H4 (cell line): ENCODE data around the gene PCP4. TPM values are rescaled to one million over a fixed set of nuclear protein-coding genes. Genes with fewer than 3 reads are reported as not detected.

ENCODE experiments used
- DNase-seq: peaks from one replicate; pipeline ENCODE4 v3.0.0-alpha.2; 2015; ENCODE audit warnings: low spot score
- total RNA-seq: library from RNA; depleted of rRNA; stranded (reverse); fragments of >200 nt; shearing (Covaris generic); gene quantifications from 2 replicates; pipeline ENCODE4 v1.2.3, GENCODE V29; 2014

Gene PCP4
- total RNA-seq, 1 experiment from 2014 or later = not detected

DNA sequence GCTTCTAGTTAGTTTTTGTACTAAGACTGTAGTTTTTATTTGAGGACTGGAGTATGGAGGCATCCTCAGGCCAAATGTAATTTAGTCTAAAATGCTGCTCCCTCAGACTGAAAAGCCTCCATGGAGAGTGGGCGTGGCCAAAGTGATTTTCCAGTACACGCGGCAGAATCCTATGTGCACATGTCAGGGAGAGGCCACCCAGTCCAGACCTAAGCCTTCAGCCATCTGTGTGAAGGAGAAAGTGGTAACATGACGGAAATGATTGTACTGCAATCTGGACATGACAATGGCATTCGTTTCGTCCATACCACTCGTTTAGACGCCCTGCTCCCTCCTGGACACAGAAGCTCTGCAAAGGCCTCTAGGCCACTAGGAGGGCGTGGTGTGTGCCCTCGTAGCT, 56.2 kb downstream of the PCP4 start:
- DNase-seq = no peak

DNA sequence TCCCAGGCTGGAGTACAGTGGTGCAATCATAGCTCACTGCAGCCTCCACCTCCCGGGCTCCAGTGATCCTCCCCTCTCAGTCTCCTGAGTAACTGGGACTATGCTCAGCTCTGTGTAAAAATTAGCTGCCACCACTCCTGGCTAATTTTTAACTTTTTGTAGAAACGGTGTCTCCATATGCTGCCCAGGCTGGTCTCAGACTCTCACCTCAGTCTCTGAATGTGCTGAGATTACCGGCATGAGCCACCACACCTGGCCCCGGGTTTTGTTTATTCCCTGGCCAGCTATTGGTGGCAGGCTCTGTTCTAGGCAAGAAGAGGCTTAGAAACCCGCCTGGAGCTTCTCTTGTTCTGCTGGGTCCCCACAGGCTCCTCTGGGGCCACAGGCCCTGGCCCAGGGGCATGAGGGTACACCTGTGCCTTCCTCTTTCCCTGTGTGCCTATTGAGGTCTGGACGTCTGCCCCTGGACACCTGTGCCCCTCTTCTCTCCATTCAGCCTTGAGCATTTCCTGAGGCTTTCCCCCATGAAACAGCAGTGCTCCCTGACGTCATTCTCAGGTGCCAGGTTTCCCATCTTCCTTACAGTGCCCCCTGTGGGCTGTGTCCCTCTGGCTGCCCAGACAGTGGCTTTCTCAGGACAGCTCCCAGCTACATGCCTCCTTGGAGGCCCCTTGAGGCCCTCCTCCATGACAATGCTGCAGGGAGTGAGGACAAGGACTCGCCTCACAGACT, 57.5 kb downstream of the PCP4 start:
- DNase-seq = no peak

DNA sequence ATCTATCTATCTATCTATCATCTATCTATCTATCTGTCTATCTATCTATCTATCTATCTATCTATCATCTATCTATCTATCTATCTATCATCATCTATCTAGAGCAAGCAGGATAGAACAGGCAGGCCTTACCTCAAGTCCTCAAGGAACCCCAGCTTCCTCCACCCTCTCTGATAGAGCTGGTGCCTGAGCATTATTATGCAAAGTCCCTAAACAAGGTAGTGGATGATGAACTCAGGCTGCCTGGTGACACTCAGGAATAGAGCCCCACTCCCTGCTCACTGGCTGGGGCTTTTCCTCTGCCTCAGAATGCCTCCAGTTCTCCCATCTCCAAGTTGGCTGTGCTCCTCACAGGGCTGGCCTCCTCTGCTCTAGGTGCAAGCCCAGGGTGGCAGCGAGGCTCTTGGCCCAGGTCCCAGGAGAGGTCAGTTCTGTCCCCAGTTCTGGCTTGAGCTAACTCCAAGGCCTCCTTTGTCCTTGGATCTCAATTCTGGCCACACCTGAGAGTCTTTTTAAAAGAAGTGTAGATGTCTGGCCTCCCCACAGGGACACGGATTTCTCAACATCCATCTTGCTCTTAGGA, 60.2 kb downstream of the PCP4 start:
- DNase-seq = no peak

DNA sequence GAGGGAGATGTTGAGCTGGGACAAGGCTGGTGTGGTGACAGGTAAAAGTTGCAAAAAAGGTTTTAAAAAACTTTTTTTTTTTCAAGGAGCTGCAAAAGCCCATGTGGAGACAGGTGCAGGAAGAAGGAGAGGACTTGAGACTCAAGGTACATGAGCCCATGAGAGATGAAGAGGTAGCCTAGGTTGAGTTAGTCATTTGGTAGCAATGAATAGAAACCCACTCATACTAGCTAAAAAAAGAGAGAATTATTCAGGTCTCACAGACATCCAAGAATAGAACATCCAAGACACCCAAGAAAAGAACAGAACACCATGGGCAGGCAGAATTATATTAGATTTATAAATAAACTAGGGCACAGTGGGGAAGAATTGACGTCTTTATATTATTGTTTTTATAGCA, 65.1 kb downstream of the PCP4 start:
- no peak for DNase-seq

DNA sequence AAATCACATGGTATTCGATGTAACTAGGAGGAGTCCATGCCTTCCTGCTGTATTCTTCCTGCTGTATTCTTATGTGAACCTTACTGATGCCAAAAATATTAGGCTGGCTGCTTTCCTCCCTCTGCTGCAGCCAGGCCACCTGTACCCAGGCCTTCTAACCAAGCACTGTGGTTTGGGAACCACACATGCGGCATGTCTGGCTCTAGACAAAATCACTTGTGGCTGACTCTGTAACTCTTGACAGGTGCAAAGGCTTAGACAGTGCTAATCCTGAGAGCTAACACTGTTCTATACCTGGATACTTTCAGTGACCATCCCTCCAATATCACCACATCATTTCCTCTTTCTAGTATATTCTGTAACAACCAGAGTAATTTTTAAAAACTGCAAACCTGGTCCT, 67.7 kb downstream of the PCP4 start:
- DNase-seq = no peak

DNA sequence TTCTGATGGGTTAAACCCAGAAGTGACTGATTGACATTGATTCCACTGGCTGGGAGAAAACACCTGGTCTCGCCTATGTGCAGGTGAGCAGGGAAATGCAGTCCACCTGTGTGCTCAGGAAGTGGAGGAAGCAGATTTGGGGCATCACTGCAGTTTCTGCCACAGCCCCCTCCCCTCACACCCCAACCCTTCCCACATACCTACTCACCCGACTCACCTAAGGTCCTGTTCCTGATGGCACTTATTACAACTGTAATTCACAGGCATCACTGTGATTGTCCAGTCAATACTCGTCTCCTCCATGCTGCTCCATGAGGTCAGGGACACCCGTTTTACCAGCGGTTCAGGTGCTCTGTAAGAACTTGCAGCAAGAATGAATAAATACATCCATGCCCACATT, 68.5 kb downstream of the PCP4 start:
- no peak for DNase-seq

DNA sequence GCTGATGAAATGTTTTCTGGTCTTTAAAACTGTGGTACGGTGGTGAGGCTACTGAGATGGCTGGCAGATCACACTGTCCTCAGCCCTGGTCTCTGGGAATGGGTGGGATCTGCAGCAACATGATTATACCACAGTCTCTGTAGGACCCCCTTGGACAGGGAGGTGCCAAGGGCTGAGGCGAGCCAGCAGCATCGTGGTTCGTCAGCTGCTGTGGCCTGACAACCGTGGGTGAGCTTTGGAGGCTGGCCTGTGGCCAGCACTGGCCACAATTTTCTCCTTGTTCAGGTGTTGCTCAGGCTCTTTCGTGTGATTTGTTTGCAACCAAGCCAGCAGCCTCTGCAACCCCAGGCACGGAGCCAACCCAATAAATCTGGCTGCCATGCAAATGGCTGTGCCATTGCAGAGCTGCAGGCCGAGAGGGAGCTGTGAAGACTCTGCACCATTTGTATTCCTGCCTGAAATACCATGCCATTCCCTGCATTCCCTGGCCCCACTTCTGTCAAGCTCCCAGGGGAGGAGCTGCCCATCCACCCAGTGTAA, 70.9 kb downstream of the PCP4 start:
- DNase-seq = no peak

DNA sequence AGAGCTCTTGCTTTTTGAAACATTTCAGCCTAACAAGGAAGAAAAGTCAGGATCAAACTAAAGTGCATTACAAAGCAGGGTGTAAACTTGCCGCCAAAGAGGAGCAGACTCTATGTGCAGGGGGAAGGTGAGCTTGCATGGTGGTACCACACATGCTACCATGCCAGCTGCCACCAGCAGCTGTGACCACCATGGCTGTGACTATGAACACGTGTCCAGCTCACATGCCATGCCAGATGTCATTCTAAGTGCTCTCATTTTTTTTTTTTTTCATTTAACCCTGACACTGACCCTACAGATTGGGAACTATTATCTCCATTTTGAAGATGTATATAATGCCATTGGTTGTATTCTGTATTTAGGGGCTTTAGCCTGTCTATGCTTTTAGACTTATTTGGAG, 79.0 kb downstream of the PCP4 start:
- no peak for DNase-seq

DNA sequence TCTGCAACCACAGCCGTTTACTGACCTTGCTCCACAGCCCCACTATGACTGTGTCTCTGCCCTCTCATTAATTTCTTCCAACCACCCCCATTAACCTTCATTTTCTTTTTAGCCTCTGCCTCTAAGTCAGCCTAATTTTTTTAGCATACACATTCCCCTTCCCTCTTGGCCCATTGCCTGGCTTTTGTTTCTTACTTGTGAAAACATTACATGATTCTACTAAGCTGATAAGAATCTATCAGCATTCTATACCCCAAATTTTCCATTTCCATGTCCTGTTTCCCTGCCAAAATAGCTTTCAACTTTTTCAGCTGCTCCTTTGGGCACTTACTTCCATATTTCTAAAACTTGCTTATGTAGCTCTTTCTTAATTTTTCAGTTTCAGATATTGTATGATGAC, 79.8 kb downstream of the PCP4 start:
- no peak for DNase-seq

DNA sequence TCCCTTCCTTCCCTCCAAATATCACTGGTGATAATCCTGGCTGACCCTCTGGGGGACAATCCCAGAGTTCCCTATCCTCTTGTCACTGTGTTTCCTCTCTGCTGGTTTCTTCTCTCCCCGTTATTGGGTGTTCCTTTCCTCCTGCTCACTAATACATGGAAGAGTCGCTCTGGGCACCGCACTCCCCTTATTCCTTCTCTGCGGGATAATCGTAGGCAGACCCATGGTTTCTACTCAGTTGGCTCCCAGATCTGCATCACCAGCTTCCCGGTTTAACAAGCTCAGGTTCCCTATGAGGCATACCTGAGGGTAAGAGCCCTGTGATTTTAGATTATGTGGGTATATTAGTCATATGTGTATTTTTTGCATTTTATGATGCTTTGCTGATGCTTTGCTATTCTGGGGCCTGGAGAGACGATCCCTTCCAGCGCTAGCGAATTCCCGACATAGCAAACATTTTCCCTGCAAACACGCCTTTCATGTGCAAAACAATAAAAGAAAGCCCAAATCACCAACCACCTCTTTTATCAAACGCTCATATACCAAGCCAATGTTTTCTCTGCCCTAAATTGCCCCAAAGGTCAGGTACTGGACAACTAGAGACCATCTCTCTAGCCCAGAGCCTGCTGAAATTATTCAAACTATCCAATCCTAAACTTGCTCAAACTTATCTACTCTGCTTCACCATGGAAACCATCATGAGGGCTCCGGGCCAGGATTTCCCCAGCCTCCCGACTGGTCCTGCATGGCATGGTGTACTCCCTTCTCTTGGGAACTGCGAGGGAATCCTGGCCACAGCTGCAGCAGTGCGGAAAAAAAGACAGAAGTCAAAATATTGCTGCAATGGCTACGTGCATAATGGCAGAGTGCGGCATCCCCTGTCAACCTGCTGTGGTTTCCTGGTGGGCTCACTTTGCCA, 84.2 kb downstream of the PCP4 start:
- DNase-seq = no peak

DNA sequence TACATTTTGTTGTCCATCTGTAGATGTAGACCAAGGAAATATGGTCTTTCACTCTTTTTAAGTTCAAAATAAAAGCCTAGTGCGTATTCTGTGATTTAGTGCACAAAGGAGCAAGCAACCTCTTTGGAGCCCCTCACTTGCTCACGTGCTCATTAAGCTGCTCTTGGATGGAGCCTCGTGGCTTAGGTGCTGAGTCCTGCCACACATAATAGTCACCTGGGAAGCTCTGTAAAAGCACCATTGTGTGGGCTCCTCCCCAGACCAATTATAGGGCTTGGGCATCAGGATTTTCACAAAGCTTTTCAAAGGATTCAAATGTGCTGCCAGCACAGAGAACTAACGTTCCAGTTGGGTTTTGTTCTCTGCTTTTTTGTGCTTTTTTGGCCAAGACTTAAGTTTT, 85.0 kb downstream of the PCP4 start:
- no peak for DNase-seq

DNA sequence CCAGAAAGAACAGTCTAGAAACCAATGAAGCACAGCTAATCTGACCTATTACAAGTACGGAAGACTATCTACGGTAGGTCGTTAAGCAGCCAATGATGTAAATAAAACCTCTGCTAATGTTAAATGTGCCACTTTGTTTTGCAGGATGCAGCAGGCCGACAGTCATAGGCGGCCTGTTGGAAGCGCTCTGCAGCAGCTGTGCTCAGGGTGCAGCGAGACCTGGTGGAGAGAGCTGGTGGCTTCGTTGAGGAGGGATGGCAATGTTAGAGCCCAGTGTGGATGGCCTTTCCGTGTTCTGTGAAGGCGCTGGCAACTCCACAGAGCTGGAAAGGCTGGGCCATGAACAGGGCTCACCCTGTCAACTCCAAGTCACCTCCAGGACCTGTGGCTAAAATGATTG, 87.3 kb downstream of the PCP4 start:
- no peak for DNase-seq

DNA sequence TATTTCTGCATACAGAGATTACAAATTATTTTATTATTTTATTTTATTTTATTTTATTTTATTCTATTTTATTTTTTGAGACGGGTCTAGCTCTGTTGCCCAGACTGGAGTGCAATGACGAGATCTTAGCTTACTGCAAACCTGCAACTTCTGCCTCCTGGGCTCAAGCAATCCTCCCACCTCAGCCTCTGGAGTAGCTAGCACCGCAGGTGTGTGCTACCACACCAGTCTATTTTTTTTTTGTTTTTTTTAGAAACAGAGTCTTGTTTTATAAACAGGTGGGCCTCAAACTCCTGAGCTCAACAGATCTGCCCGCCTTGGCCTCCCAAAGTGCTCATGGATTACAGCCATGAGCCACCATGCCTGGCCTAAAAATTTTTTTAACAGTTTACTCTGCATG, 88.1 kb downstream of the PCP4 start:
- no peak for DNase-seq

DNA sequence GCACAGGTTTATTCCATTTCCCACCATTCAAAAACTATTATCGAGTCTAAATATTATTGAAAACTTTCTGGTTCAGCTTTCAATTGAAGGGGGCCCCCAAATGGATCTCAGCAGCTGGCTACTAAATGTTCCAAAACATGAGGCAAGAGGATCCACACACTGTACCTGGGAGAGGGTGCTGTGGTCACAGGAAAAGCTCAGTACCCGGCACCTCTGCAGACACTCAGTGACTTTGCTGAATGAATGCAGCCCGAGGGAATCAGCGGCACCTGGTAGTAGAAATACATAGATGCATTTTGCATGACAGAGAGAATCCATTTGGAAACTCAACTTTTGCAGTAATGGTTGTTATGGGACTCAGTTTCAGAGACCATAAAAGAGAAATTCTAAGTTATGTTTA, 89.3 kb downstream of the PCP4 start:
- no peak for DNase-seq

DNA sequence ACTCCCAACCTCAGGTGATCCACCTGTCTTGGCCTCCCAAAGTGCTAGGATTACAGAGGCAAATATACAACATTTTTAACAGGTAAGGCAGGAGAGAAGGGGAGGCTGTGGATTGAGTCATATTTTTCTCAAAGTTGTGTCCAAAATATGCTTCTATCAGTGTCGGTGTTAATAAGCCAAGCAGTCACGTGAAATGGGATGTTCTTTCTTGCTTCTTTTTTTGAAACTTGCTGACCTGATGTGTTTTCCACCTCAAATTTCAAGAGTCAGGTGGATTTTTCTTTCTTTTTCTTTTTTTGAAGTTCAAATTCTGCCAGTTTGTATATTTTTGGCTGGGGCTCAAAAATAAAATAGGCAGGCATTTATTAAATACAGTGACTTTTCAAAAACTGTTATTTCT, 91.5 kb downstream of the PCP4 start:
- DNase-seq = no peak

DNA sequence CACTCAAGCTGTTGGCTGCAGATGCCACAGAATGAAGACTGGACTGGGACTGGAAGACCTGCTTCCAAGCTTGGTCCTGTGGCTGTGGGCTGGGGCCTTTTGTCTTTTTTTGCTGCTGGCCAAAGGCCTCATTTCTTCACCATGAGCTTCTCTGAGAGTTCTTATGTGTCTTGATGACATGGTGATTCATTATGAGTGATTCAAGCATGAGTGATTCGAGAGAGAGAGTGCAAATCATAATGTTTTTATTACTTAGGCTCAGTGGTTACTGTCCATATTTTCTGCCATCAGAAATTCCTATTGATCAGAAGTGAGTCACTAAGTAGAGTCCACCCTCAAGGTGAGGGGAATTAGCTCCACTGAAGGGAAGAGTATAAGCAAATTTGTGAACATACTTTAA, 94.0 kb downstream of the PCP4 start:
- no peak for DNase-seq

DNA sequence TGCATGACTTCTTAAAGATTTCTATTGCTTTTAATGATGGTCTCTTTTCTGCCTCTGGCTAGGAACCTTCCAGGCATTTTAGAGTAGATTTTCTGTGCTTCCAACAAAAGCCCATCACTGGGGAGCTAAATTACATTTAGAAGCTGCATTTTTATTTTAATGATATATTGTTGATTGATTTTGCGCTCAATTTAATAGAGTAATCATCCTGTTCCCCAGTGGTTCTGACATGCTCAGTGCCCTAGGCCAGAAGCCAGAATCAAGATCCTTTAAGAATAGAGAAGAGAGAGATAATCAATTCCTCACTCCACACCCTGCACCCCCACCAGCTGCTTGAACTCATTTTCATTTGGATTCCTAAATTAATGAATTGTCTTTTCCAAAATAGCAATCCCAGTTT, 97.8 kb downstream of the PCP4 start:
- no peak for DNase-seq

DNA sequence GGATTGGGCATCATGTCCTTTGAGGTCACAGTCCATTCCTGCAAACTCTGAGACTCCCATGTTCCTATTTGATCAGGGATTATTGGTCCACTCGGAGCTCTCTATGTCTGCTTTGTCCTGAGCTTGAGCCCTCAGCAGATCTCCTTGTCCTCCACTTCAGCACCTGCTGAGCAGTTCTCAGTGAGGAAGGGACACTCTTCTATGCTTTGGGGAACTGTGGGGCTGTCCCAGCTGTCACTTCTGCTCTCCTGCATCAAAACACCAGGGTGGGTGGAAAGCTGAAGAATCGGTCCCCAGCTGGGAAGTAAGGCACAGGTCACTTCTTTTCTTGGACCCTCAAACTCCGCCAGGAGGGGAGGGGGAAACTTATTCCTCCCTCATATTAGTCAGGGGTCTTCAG, 99.5 kb downstream of the PCP4 start:
- no peak for DNase-seq

DNA sequence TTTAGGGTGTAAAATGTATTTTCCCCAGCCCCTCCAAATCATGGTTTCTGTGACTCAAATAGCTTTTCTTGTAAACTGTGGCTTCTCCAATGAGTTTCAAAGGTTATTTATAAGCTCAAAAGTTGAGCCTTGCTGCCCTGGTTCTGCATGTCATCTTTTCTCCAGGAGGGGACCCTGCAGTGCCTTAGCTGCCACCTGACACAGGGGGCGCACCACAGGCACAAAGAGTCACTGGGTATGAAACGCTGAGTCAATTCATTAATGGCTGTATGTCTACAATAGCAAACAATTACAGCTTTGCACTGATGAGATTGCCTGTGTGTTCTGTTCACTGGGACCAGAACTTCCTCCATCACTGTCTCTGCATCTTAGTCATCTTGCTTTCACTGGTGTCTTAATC, 100.8 kb downstream of the PCP4 start:
- no peak for DNase-seq

DNA sequence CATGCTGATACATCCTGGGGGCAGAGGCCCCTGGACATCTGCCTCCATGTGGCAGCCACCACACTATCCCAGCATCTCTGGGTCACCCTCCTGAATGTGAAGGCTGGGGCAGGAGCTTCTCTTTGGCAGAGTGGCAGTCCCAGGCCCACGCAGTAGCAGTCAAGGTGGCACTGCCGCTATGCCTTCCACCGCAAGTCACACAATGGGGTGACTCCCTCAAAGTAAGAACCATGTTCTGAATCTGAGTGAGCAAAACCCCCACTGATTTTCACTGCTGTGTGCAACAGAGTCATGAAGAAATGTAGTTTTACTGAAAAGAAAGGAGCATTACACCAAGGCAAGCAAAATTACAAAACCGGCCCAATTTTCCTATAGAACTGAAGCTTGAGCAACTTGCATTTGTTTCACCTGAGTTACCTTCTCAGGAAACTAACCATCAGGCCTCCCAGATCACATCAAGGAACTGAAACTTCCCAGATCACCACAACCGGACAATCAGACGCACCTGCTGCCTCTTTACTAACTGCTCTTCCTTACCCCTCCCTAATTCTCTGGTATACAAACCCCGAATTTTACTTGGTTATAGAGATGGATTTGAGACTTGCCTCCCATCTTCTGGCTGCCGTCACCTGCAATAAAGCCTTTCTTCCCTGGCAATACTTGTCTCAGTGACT, 102.6 kb downstream of the PCP4 start:
- no peak for DNase-seq

DNA sequence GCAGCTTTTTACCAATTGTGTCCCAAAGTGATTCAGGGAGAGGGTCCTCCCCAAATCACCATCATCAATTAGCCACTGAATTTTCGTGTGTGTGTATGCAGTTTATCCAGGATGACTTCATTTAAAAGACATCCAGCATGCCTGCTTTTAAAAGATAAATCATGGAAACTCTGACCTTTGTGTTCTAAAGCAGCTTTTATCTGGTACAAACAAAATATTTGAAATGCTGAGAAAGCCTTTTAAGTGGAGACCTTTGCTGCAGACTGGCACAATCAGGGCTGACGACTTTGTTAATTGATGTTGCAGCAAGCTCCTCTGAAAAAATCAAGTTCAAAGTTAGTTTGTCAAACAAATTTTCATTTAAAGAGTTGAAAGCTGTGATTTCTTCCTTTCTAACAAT, 104.7 kb downstream of the PCP4 start:
- DNase-seq = no peak

DNA sequence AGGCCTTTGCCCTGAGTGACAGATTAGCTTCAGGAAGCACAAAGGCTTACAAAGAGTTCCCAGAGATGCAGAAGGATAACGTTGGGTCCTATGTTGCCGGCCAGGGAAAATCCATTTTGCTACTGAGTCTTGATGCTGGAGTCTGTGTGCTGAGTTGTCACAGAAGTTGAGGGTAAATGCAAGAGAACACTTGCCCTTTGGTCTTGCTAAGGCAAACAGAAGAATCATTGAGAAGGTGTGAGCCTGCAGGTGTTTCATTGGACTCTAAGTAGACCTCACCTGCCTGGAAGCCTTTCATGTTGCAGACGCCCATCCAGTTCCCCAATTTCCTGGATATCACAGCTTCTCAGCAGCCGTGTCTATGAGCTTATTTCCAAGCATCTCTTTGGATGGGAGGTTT, 105.2 kb downstream of the PCP4 start:
- no peak for DNase-seq
